NCI-H2227 (cell line): ENCODE data around the gene HDGFL1.

ENCODE experiments used
- DNase-seq: peaks from one replicate; lab custom pipeline; 2025; ENCODE audit not compliant: unreplicated experiment; lab: John Stamatoyannopoulos, UW

The HDGFL1 gene

DNA sequence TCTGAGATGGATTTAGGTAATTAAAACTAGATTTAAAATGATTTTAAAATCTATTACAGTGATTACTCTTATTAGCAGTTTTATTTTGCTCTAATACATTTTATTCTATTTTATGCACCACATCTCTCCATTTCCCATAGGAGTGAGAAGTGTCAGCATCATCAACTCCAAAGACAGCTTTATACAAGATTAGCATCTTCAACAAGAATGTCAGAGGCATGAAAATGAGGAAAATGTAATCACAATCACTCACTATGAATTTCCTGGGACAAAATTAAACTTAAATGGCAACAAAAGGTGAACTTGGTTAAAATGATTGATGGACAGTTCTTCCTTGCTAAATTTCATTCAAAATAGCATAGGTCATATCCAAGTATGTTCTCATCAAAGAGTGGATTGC lies 19.8 kb downstream of the HDGFL1 start:
- DNase-seq, result no peak

- DNase-seq, result no peak
These were observed 21.1 kb downstream of the HDGFL1 start for GRCh38 chr6:22590423-22590822.

DNA sequence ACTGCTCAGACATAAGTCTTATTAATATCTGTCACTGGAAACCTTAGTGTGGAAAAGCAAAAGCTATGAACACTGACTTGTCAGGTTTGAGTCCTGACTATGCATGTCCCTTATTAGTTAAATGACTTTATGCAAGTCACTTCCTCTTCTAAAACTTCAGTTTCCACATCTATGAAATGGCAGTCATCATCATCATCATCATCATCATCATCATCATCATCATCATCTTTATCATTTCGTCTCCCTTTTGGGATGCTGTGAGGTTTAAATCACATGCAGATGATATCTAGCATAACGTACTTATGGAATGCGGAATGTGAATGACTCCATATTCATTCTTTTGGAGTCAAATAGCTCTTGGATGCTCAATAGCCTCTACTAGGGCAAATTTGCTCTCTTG lies 24.5 kb downstream of the HDGFL1 start:
- no peak for DNase-seq

DNA sequence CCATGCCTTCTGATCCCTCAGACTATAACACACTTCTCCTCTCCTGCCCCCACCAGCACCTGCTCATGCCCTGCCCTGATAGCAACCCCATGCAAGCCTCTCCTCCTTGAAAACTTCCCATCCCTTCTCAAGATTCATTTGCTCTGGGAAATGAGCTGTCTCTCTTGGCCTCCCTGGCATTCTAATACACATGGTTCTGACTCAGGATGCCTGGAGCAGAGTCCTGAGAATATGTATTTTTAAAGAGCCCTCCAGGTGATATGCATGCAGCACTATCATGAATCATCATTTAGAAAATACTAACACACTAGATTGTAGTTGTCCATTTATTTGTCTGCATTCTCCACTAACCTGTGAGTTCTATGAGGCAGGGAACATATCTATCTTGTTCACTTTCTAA lies 26.6 kb downstream of the HDGFL1 start:
- no peak for DNase-seq

DNA sequence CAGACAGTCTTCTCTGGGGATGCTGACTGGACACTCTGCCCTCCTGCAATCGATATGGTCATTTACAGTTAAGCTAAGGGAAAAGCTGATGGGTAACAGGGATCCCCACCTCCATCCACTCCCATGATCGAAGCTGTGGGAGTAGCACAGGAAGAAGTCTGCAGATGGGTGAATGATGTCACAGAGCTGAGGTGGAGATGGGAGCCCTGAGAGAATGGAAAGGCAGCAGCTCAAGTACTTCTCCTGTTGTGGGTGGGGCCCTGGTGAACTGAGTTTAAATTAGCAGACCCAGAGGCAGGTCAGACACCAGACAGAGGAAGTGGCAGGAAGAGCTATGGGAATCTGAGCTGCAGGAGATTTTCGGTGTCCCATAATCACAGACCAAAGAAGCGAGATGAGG lies 29.0 kb downstream of the HDGFL1 start:
- DNase-seq, result peak; percentile 63

DNA sequence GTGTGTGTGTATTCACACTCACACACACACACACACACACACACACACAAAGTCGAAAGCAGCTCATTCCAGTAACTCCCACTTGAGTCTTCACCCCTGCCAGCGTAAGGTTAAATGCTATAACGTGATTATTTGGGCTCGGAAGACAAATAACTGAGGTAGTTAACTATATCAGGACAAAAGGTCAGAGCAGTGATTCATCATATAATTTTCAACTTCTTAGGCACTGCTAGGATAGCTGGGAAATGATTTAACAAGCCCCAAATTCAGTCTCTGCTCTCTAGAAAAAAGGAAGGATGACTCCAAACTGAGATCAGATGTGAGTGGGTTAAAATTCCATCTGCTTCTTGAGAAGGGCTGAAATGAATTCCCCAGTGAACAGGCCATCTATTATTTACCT lies 30.7 kb downstream of the HDGFL1 start:
- DNase-seq, result peak; percentile 28

- no peak for DNase-seq
These were observed 32.6 kb downstream of the HDGFL1 start for GRCh38 chr6:22601984-22602383.

GRCh38 chr6:22605736-22606135 lies 36.4 kb downstream of the HDGFL1 start:
- DNase-seq, result no peak

- no peak for DNase-seq
These were observed 40.8 kb downstream of the HDGFL1 start for GRCh38 chr6:22610127-22610526.

- no peak for DNase-seq
These were observed 42.9 kb downstream of the HDGFL1 start for GRCh38 chr6:22612236-22612635.

DNA sequence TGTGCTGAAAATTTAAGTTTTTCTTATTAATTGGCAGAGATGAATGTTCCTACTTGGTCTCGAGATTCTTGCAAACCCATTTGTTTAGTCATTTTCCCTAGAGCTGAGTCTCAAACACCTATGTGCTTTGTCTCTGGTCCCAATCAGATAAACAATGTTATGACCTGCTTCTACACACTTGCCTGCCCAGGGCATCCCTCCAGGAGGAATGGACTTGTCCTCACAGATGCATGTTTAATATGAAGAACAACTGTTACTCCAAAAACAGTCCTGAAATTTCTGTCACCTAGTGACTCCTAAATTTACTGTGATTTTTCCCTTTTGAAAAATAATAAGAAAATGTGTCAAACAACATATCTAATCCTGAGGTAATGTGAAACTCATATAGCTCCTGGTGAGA lies 43.7 kb downstream of the HDGFL1 start:
- no peak for DNase-seq

DNA sequence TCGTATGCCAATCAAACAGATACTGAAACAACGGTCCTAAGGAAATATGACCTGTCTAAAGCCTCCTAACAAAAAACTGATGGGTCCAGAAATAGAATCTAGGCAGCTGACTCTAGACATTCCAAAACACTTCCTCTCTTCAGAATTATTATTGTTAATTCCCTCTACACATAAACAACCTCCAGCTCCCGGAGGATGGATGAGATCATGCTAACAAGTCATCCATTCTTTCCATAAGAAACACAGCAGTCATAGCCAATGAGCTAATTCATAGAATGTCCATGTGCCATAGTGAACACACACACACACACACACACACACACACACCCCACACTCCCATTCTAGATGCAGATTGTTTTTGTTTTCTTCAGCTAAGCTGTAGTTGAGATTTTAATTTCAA lies 44.3 kb downstream of the HDGFL1 start:
- no peak for DNase-seq

GRCh38 chr6:22614547-22614946 lies 45.2 kb downstream of the HDGFL1 start:
- DNase-seq, result no peak

GRCh38 chr6:22621028-22621427 lies 51.7 kb downstream of the HDGFL1 start:
- DNase-seq, result no peak
